Thyroid gland (tissue), 4 donors: ENCODE measurements around the gene FAM50B.

Experiments
- POLR2A ChIP-seq, 2 donors: fragments of 450-650 bp; IDR thresholded peaks; one replicate each; pipeline ENCODE4 v1.6.1; 2017; ENCODE audit warnings: antibody characterized with exemption in 2 of 2, mild to moderate bottlenecking in 2 of 2, moderate library complexity in 1 of 2
- TF ChIP-seq, protein P1 (sequence below), 6 experiments: fragments of 200-600 bp in 3 of 6; fragments of 450-650 bp in 3 of 6; sonication (generic) in 3 of 6; IDR thresholded peaks; one replicate each; pipeline ENCODE4 v1.5.1; 2016 to 2019; ENCODE audit warnings: antibody characterized with exemption in 6 of 6, mild to moderate bottlenecking in 2 of 6, inconsistent platforms in 1 of 6, moderate library complexity in 1 of 6

DNA sequence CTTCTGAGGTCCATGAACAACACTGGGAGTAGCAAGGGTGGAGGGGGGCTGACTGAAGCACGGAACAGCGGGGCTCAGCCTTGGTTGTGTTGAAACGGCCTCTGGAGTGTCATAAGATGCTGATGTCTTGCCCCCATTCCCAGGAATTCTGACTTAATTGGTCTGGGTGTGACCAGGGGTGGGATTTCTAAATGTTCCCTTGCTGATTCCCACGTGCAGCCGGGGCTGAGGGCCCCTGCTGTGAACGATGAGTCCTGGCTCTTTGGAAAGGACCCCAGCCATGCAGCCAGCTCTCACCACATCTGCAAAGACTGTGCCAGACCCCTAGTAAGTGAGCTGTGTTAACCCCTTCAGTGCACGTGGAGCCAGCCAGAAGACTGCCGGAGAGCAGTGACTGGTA is 28.6 kb upstream of the FAM50B start:
- TF ChIP-seq, protein P1, sequence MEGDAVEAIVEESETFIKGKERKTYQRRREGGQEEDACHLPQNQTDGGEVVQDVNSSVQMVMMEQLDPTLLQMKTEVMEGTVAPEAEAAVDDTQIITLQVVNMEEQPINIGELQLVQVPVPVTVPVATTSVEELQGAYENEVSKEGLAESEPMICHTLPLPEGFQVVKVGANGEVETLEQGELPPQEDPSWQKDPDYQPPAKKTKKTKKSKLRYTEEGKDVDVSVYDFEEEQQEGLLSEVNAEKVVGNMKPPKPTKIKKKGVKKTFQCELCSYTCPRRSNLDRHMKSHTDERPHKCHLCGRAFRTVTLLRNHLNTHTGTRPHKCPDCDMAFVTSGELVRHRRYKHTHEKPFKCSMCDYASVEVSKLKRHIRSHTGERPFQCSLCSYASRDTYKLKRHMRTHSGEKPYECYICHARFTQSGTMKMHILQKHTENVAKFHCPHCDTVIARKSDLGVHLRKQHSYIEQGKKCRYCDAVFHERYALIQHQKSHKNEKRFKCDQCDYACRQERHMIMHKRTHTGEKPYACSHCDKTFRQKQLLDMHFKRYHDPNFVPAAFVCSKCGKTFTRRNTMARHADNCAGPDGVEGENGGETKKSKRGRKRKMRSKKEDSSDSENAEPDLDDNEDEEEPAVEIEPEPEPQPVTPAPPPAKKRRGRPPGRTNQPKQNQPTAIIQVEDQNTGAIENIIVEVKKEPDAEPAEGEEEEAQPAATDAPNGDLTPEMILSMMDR (IDR thresholded peaks at IDR 0.05) = no peak
- no peak for TF ChIP-seq POLR2A (IDR thresholded peaks at IDR 0.05)
